KOPT-K1 (cell line): Measurements from ENCODE around the gene PRKCB.

Experiments used
- H3K27ac ChIP-seq: fragments of 200-600 bp; sonication (generic); 2 replicates; pipeline ENCODE4 v1.5.1; 2016; ENCODE audit warnings: antibody characterized with exemption, mild to moderate bottlenecking, low read depth, low read length; ENCODE audit not compliant: poor library complexity, severe bottlenecking
- H3K36me3 ChIP-seq: fragments of 200-600 bp; sonication (generic); 2 replicates; pipeline ENCODE4 v1.5.1; 2017; ENCODE audit warnings: antibody characterized with exemption, mild to moderate bottlenecking, low read length, moderate library complexity; ENCODE audit not compliant: insufficient read depth
- H3K9me3 ChIP-seq: fragments of 200-600 bp; sonication (generic); 2 replicates; pipeline ENCODE4 v1.5.1; 2017; ENCODE audit warnings: antibody characterized with exemption, low read length, mild to moderate bottlenecking; ENCODE audit not compliant: insufficient read depth, poor library complexity, severe bottlenecking

Gene PRKCB

GRCh38 chr16:24246911-24247607, 411.3 kb downstream of the PRKCB start:
- no peaks in the 10 kb centered on the region for H3K36me3 ChIP-seq
- no peak overlapping the region for H3K27ac ChIP-seq
- no peaks in the 10 kb centered on the region for H3K9me3 ChIP-seq

GRCh38 chr16:24253192-24253591, 417.4 kb downstream of the PRKCB start:
- H3K36me3 ChIP-seq: no peaks in the 10 kb centered on the region
- H3K9me3 ChIP-seq: no peaks in the 10 kb centered on the region
- no peak overlapping the region for H3K27ac ChIP-seq

- Histone ChIP-seq H3K27ac (no peak within 1 kb of the TSS), H3K9me3 (no peaks in the 10 kb centered on the region), H3K36me3 (no peaks in the 10 kb centered on the region)
Measured at GRCh38 chr16:24255456-24256371, 419.9 kb downstream of the PRKCB start, which contains the start of gene CACNG3. Gene CACNG3 (plus strand): TSS chr16:24256335. CDS start chr16:24256755, 420 bp downstream.

GRCh38 chr16:24257958-24258357, 422.2 kb downstream of the PRKCB start:
- Histone ChIP-seq H3K27ac (no peak overlapping the region), H3K9me3 (no peaks in the 10 kb centered on the region), H3K36me3 (no peaks in the 10 kb centered on the region)

GRCh38 chr16:24258791-24259190, 423.0 kb downstream of the PRKCB start:
- H3K9me3 ChIP-seq: no peaks in the 10 kb centered on the region
- H3K27ac ChIP-seq: no peak overlapping the region
- no peaks in the 10 kb centered on the region for H3K36me3 ChIP-seq

GRCh38 chr16:24262816-24263215, 427.0 kb downstream of the PRKCB start:
- Histone ChIP-seq H3K9me3 (no peaks in the 10 kb centered on the region), H3K27ac (no peak overlapping the region), H3K36me3 (no peaks in the 10 kb centered on the region)
